Bronchial epithelial cell (primary cell): ENCODE data around the gene SLIT3. TPM values are rescaled to one million over a fixed set of nuclear protein-coding genes. Genes with fewer than 3 reads are reported as not detected.

Experiments
- DNase-seq: peaks from one replicate; pipeline ENCODE4 v3.0.0-alpha.2; 2010; ENCODE audit warnings: low read depth
- FAIRE-seq: peaks from 2 replicates; lab custom pipeline; 2011; peaks lifted over from hg19 to GRCh38; lab: Jason Lieb, UNC
- H3K27me3 ChIP-seq: 2 replicates; pipeline ENCODE4 v1.5.1; 2011; ENCODE audit warnings: low read length; ENCODE audit not compliant: control insufficient read depth, insufficient read depth
- H3K36me3 ChIP-seq: 2 replicates; pipeline ENCODE4 v1.5.1; 2011; ENCODE audit warnings: low read length; ENCODE audit not compliant: control insufficient read depth, insufficient read depth
- H3K4me3 ChIP-seq: 2 replicates; pipeline ENCODE4 v1.5.1; 2011; ENCODE audit warnings: mild to moderate bottlenecking, low read depth, low read length, control low read depth
- CTCF ChIP-seq: IDR thresholded peaks from 2 replicates; pipeline ENCODE4 v1.5.1; 2011; ENCODE audit warnings: mild to moderate bottlenecking, moderate library complexity, low read length, control low read depth, inconsistent platforms; ENCODE audit not compliant: insufficient read depth, severe bottlenecking
- total RNA-seq: library from RNA; depleted of rRNA; stranded (reverse); fragments of >200 nt; gene quantifications from 2 replicates; pipeline ENCODE4 v1.2.1, GENCODE V29; 2014

The SLIT3 gene
- total RNA-seq, 1 donor from 2014 or later = 0.79 TPM

- Histone ChIP-seq H3K27me3 (no peaks in the 10 kb centered on the region), H3K4me3 (no peak overlapping the region), H3K36me3 (no peaks in the 10 kb centered on the region)
- TF ChIP-seq CTCF = no peak
- DNase-seq (no peak), FAIRE-seq (no peak)
These were observed 566.2 kb downstream of the SLIT3 start for GRCh38 chr5:168734620-168735300.

GRCh38 chr5:168734119-168734518 is 566.8 kb downstream of the SLIT3 start:
- TF ChIP-seq CTCF = no peak
- H3K4me3 ChIP-seq = no peak overlapping the region
- H3K27me3 ChIP-seq = no peaks in the 10 kb centered on the region
- no peaks in the 10 kb centered on the region for H3K36me3 ChIP-seq
- DNase-seq = no peak
- FAIRE-seq = no peak

- no peak for TF ChIP-seq CTCF
- H3K36me3 ChIP-seq = no peaks in the 10 kb centered on the region
- peaks cover 1% of the 10 kb centered on the region for H3K27me3 ChIP-seq
- DNase-seq (no peak), FAIRE-seq (no peak)
- H3K4me3 ChIP-seq = no peak overlapping the region
These were observed 572.3 kb downstream of the SLIT3 start for GRCh38 chr5:168728546-168729211.

GRCh38 chr5:168727547-168727946 is 573.4 kb downstream of the SLIT3 start:
- H3K36me3 ChIP-seq = no peaks in the 10 kb centered on the region
- no peak for TF ChIP-seq CTCF
- peaks cover 1% of the 10 kb centered on the region for H3K27me3 ChIP-seq
- H3K4me3 ChIP-seq = no peak overlapping the region
- DNase-seq = no peak
- FAIRE-seq = peak; percentile 18

GRCh38 chr5:168726342-168726741 is 574.6 kb downstream of the SLIT3 start:
- FAIRE-seq = no peak
- no peak overlapping the region for H3K4me3 ChIP-seq
- H3K27me3 ChIP-seq = peaks cover 1% of the 10 kb centered on the region
- no peaks in the 10 kb centered on the region for H3K36me3 ChIP-seq
- DNase-seq = no peak
- TF ChIP-seq CTCF = no peak
